ENCODE data around the gene CT83.

- TF ChIP-seq POLR2AphosphoS5 (IDR thresholded peaks at IDR 0.05; ENCODE audit: low read depth, low read length): no peak
- no peak for TF ChIP-seq TAF1 (IDR thresholded peaks at IDR 0.05; ENCODE audit: borderline replicate concordance, insufficient read depth, low read length)
- TF ChIP-seq REST (IDR thresholded peaks at IDR 0.05; ENCODE audit: insufficient read depth in 1 of 2, low read depth in 2 of 2, low read length in 2 of 2): no peak
- TF ChIP-seq SIN3A (IDR thresholded peaks at IDR 0.05; ENCODE audit: borderline replicate concordance, insufficient read depth, low read length): no peak
These were observed 44.8 kb downstream of the CT83 start for GRCh38 chrX:116417968-116418367.
